Measurements from ENCODE around the gene SOWAHA.
A peak's percentile ranks its signal among the peaks of the same experiment; 100 is the strongest.

SOWAHA gene
- total RNA-seq: 0 to 0.05 reads per million in 2 donors

GRCh38 chr5:132812781-132813598 lies at the start of gene SOWAHA:
Gene SOWAHA, plus strand, starts transcription at chr5:132813302. Its CDS starts 320 bp downstream, at chr5:132813622.
- no peak for DNase-seq

- no peak for DNase-seq
Measured at GRCh38 chr5:132764051-132764450, 49.1 kb upstream of the SOWAHA start.

- DNase-seq: no peak
Measured at GRCh38 chr5:132764671-132765238, 48.3 kb upstream of the SOWAHA start.

- DNase-seq: no peak
Measured at GRCh38 chr5:132765311-132766019, 47.6 kb upstream of the SOWAHA start.

GRCh38 chr5:132766020-132766805 lies 46.9 kb upstream of the SOWAHA start:
- DNase-seq: no peak

- no peak for DNase-seq
Measured at GRCh38 chr5:132766806-132767055, 46.4 kb upstream of the SOWAHA start.

- no peak for DNase-seq
Measured at GRCh38 chr5:132767150-132767549, 46.0 kb upstream of the SOWAHA start.

- DNase-seq: no peak
Measured at GRCh38 chr5:132768485-132768868, 44.6 kb upstream of the SOWAHA start.

- no peak for DNase-seq
Measured at GRCh38 chr5:132770476-132771159, 42.5 kb upstream of the SOWAHA start.

GRCh38 chr5:132771503-132771998 lies 41.6 kb upstream of the SOWAHA start:
- DNase-seq: no peak

GRCh38 chr5:132772291-132773070 lies 40.6 kb upstream of the SOWAHA start:
- no peak for DNase-seq

GRCh38 chr5:132773114-132773513 lies 40.0 kb upstream of the SOWAHA start:
- DNase-seq: no peak

- no peak for DNase-seq
Measured at GRCh38 chr5:132773601-132774355, 39.3 kb upstream of the SOWAHA start.

GRCh38 chr5:132774406-132774805 lies 38.7 kb upstream of the SOWAHA start:
- DNase-seq: no peak

- no peak for DNase-seq
Measured at GRCh38 chr5:132774896-132775295, 38.2 kb upstream of the SOWAHA start.

- DNase-seq: no peak
Measured at GRCh38 chr5:132775476-132775961, 37.6 kb upstream of the SOWAHA start.

GRCh38 chr5:132776131-132776937 lies 36.8 kb upstream of the SOWAHA start:
- DNase-seq: no peak

- no peak for DNase-seq
Measured at GRCh38 chr5:132776938-132777208, 36.2 kb upstream of the SOWAHA start.

GRCh38 chr5:132777209-132778069 lies 35.7 kb upstream of the SOWAHA start, which contains the start of gene SEPTIN8:
Gene SEPTIN8, minus strand, starts transcription at chr5:132777239. Its CDS starts 102 bp downstream, at chr5:132777137.
- DNase-seq: peak; percentile 40
